ENCODE results near the gene ZFP3. TPM values are rescaled to one million over a fixed set of nuclear protein-coding genes. Genes with fewer than 3 reads are reported as not detected.
"Not testable (repeated sequence)": the region's sequence is repeated elsewhere in the genome, so short reads cannot be mapped to it uniquely, and the experiment has no call there.

Gene ZFP3
- total RNA-seq, 1 experiment from 2014 or later, result not detected

- in situ Hi-C loops (cut with HindIII; ENCODE audit: low sequenced_read_pairs); DNase-seq (ENCODE audit: low spot score): not testable (repeated sequence)
Measured at GRCh38 chr17:5122056-5122455, 43.8 kb downstream of the ZFP3 start.

GRCh38 chr17:5122586-5123342 is 44.5 kb downstream of the ZFP3 start:
- no peak for DNase-seq (ENCODE audit: low spot score)
- in situ Hi-C loops (cut with HindIII; ENCODE audit: low sequenced_read_pairs), result no loop called here

- DNase-seq (ENCODE audit: low spot score), result no peak
- in situ Hi-C loops (cut with HindIII; ENCODE audit: low sequenced_read_pairs), result no loop called here
Measured at GRCh38 chr17:5123343-5124124, 45.3 kb downstream of the ZFP3 start.

GRCh38 chr17:5124125-5124760 is 46.0 kb downstream of the ZFP3 start:
- DNase-seq (ENCODE audit: low spot score); in situ Hi-C loops (cut with HindIII; ENCODE audit: low sequenced_read_pairs): not testable (repeated sequence)

- in situ Hi-C loops (cut with HindIII; ENCODE audit: low sequenced_read_pairs); DNase-seq (ENCODE audit: low spot score): not testable (repeated sequence)
Measured at GRCh38 chr17:5124896-5125295, 46.6 kb downstream of the ZFP3 start.

GRCh38 chr17:5126719-5127488 is 48.6 kb downstream of the ZFP3 start:
- in situ Hi-C loops (cut with HindIII; ENCODE audit: low sequenced_read_pairs), result no loop called here
- no peak for DNase-seq (ENCODE audit: low spot score)

GRCh38 chr17:5127910-5128309 is 49.6 kb downstream of the ZFP3 start:
- no peak for DNase-seq (ENCODE audit: low spot score)
- in situ Hi-C loops (cut with HindIII; ENCODE audit: low sequenced_read_pairs), result no loop called here

GRCh38 chr17:5128387-5128786 is 50.1 kb downstream of the ZFP3 start:
- in situ Hi-C loops (cut with HindIII; ENCODE audit: low sequenced_read_pairs); DNase-seq (ENCODE audit: low spot score): not testable (repeated sequence)

- in situ Hi-C loops (cut with HindIII; ENCODE audit: low sequenced_read_pairs), result no loop called here
- DNase-seq (ENCODE audit: low spot score), result no peak
Measured at GRCh38 chr17:5128905-5129535, 50.8 kb downstream of the ZFP3 start.

GRCh38 chr17:5129770-5130169 is 51.5 kb downstream of the ZFP3 start:
- DNase-seq (ENCODE audit: low spot score); in situ Hi-C loops (cut with HindIII; ENCODE audit: low sequenced_read_pairs): not testable (repeated sequence)

GRCh38 chr17:5130261-5130660 is 52.0 kb downstream of the ZFP3 start:
- DNase-seq (ENCODE audit: low spot score); in situ Hi-C loops (cut with HindIII; ENCODE audit: low sequenced_read_pairs): not testable (repeated sequence)

GRCh38 chr17:5130687-5131086 is 52.4 kb downstream of the ZFP3 start:
- in situ Hi-C loops (cut with HindIII; ENCODE audit: low sequenced_read_pairs); DNase-seq (ENCODE audit: low spot score): not testable (repeated sequence)

- DNase-seq (ENCODE audit: low spot score), result no peak
- in situ Hi-C loops (cut with HindIII; ENCODE audit: low sequenced_read_pairs), result no loop called here
Measured at GRCh38 chr17:5131146-5131715, 53.0 kb downstream of the ZFP3 start.

GRCh38 chr17:5131799-5132502 is 53.7 kb downstream of the ZFP3 start:
- in situ Hi-C loops (cut with HindIII; ENCODE audit: low sequenced_read_pairs); DNase-seq (ENCODE audit: low spot score): not testable (repeated sequence)

- DNase-seq (ENCODE audit: low spot score); in situ Hi-C loops (cut with HindIII; ENCODE audit: low sequenced_read_pairs): not testable (repeated sequence)
Measured at GRCh38 chr17:5132503-5133225, 54.4 kb downstream of the ZFP3 start.

- no peak for DNase-seq (ENCODE audit: low spot score)
- in situ Hi-C loops (cut with HindIII; ENCODE audit: low sequenced_read_pairs), result no loop called here
Measured at GRCh38 chr17:5133311-5133710, 55.0 kb downstream of the ZFP3 start.

GRCh38 chr17:5133961-5134360 is 55.7 kb downstream of the ZFP3 start:
- in situ Hi-C loops (cut with HindIII; ENCODE audit: low sequenced_read_pairs), result not testable (repeated sequence)

More at GRCh38 chr17:5133961-5134360, 55.7 kb downstream of the ZFP3 start:
- not testable (repeated sequence) for DNase-seq (ENCODE audit: low spot score)
